Nephron progenitor cell (in vitro differentiated cells): Measurements from ENCODE around the gene DIS3.
A peak's percentile ranks its signal among the peaks of the same experiment; 100 is the strongest.
"Not testable (repeated sequence)": the region's sequence is repeated elsewhere in the genome, so short reads cannot be mapped to it uniquely, and the experiment has no call there.

Experiments used
- DNase-seq: peaks from one replicate; pipeline ENCODE4 v3.0.0; 2021
- H3K27ac Mint-ChIP-seq: 2 replicates; pipeline ENCODE4 v1.8.0; 2021; ENCODE audit warnings: mild to moderate bottlenecking, moderate library complexity, mixed read lengths
- H3K27me3 Mint-ChIP-seq: 2 replicates; pipeline ENCODE4 v1.8.0; 2021; ENCODE audit warnings: mild to moderate bottlenecking, low read depth, mixed read lengths; ENCODE audit not compliant: poor library complexity
- H3K36me3 Mint-ChIP-seq: 2 replicates; pipeline ENCODE4 v1.8.0; 2021; ENCODE audit warnings: low read depth, mixed read lengths
- H3K4me1 Mint-ChIP-seq: 2 replicates; pipeline ENCODE4 v1.8.0; 2021; ENCODE audit warnings: mixed read lengths
- H3K4me3 Mint-ChIP-seq: 2 replicates; pipeline ENCODE4 v1.8.0; 2021; ENCODE audit warnings: mild to moderate bottlenecking, moderate library complexity, mixed read lengths
- H3K9me3 Mint-ChIP-seq: 2 replicates; pipeline ENCODE4 v1.8.0; 2021; ENCODE audit warnings: mild to moderate bottlenecking, moderate library complexity, mixed read lengths
- CTCF ChIP-seq: fragments of 200-600 bp; sonication (generic); IDR thresholded peaks from 2 replicates; pipeline ENCODE4 v1.5.0; 2021; ENCODE audit warnings: antibody characterized with exemption

The DIS3 gene

GRCh38 chr13:72728290-72728605 is 53.5 kb downstream of the DIS3 start:
- no peak for TF ChIP-seq CTCF
- H3K9me3 Mint-ChIP-seq: peaks cover 18% of the 10 kb centered on the region
- H3K4me1 Mint-ChIP-seq: peaks cover 39% of the 10 kb centered on the region
- H3K36me3 Mint-ChIP-seq: peaks cover 56% of the 10 kb centered on the region
- DNase-seq: no peak
- H3K27ac Mint-ChIP-seq: peak overlapping the region; percentile 57
- H3K27me3 Mint-ChIP-seq: peaks cover 4% of the 10 kb centered on the region
- H3K4me3 Mint-ChIP-seq: peak overlapping the region; percentile 95

- no peak for TF ChIP-seq CTCF
- Mint-ChIP-seq H3K36me3 (peaks cover 57% of the 10 kb centered on the region), H3K27ac (peak within 1 kb of the TSS; percentile 57)
These were observed 54.0 kb downstream of the DIS3 start, which contains the start of the genes BORA and MZT1 for GRCh38 chr13:72727417-72728289. BORA (plus strand) TSS chr13:72727923; CDS start chr13:72728941, 1,018 bp downstream. MZT1 (minus strand) TSS chr13:72727629; CDS start chr13:72727602, 27 bp downstream.

GRCh38 chr13:72726726-72727416 is 54.8 kb downstream of the DIS3 start:
- Mint-ChIP-seq H3K9me3 (peaks cover 23% of the 10 kb centered on the region), H3K4me1 (peaks cover 39% of the 10 kb centered on the region), H3K4me3 (peak overlapping the region; percentile 95), H3K36me3 (peaks cover 60% of the 10 kb centered on the region), H3K27ac (no peak overlapping the region), H3K27me3 (peaks cover 4% of the 10 kb centered on the region)
- peak; percentile 70 for DNase-seq
- no peak for TF ChIP-seq CTCF

More at GRCh38 chr13:72727417-72728289, 54.0 kb downstream of the DIS3 start, which contains the start of the genes BORA and MZT1:
- H3K9me3 Mint-ChIP-seq: peaks cover 23% of the 10 kb centered on the region
- peaks cover 39% of the 10 kb centered on the region for H3K4me1 Mint-ChIP-seq
- peak within 1 kb of the TSS; percentile 95 for H3K4me3 Mint-ChIP-seq
- peaks cover 4% of the 10 kb centered on the region for H3K27me3 Mint-ChIP-seq
- DNase-seq: peak; percentile 91

DNA sequence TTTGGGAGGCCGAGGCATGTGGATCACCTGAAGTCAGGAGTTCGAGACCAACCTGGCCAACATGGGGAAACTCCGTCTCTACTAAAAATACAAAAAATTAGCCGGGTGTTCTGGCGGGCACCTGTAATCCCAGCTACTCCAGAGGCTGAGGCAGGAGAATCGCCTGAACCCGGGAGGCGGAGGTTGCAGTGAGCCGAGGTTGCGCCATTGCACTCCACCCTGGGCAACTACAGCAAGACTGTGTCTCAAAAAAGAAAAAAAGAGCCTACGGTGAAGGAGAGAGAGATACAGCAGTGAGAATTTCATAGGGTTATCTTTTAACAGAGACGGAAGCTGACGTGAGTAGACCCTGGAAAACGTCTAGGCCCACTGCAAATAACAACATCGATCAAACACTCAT is 55.5 kb downstream of the DIS3 start:
- Mint-ChIP-seq H3K36me3 (peaks cover 60% of the 10 kb centered on the region), H3K9me3 (peaks cover 23% of the 10 kb centered on the region), H3K4me3 (peak overlapping the region; percentile 95), H3K4me1 (peaks cover 39% of the 10 kb centered on the region)
- H3K27ac Mint-ChIP-seq, DNase-seq, H3K27me3 Mint-ChIP-seq: not testable (repeated sequence)

DNA sequence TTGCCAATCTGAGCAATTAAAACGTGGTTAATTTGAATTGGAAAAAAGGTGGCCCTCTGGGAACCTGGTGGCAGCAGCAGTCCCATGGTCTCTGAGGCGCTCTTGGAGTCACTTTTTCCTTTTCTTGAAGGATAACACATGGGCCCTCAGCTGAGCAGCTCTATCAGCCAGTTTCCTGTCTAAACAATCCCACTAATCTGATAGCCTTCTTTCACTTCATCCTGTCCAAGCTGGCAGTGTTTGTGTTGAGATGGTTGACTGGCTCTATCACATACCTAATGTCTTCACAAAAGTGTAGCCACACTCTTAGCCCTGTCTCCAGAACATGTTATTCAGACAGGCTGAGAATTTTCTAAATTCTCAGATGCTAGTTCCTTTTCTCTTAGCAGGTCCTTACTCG is 64.9 kb downstream of the DIS3 start:
- no peak for DNase-seq

More for the DNA sequence above, 64.9 kb downstream of the DIS3 start:
- H3K4me1 Mint-ChIP-seq: no peaks in the 10 kb centered on the region
- no peak for TF ChIP-seq CTCF
- peaks cover 3% of the 10 kb centered on the region for H3K27me3 Mint-ChIP-seq
- H3K4me3 Mint-ChIP-seq: no peak overlapping the region
- peaks cover 97% of the 10 kb centered on the region for H3K36me3 Mint-ChIP-seq
- H3K27ac Mint-ChIP-seq: no peak overlapping the region
- H3K9me3 Mint-ChIP-seq: peaks cover 46% of the 10 kb centered on the region
